K562 (cell line): ENCODE results near the gene GPRC5B.

Source experiments
- CTCF ChIP-seq, 3 experiments: IDR thresholded peaks in 2 of 3; conservative IDR thresholded peaks in 1 of 3; 2 replicates each; pipeline ENCODE4 v1.5.1; 2011 to 2012; ENCODE audit warnings: low read length in 3 of 3, mild to moderate bottlenecking in 3 of 3, control low read depth in 2 of 3, improper control_type of control experiment in 1 of 3, inconsistent platforms in 1 of 3, low read depth in 1 of 3, mixed read lengths in 1 of 3, moderate library complexity in 1 of 3; ENCODE audit not compliant: insufficient read depth in 2 of 3
- EZH2 ChIP-seq: IDR thresholded peaks from 2 replicates; pipeline ENCODE4 v1.6.1; 2012; ENCODE audit warnings: low read depth, mild to moderate bottlenecking, inconsistent platforms, low read length, borderline replicate concordance
- ILF3 ChIP-seq: fragments of 450-650 bp; IDR thresholded peaks from 2 replicates; pipeline ENCODE4 v1.6.1; 2018; ENCODE audit warnings: antibody characterized with exemption, mild to moderate bottlenecking, moderate library complexity, borderline replicate concordance
- POLR2AphosphoS5 ChIP-seq: IDR thresholded peaks from 2 replicates; pipeline ENCODE4 v1.6.1; 2011; ENCODE audit warnings: mild to moderate bottlenecking, low read depth, low read length, moderate library complexity; ENCODE audit not compliant: control insufficient read depth, insufficient read depth
- RBM22 ChIP-seq: fragments of 200-400 bp; formaldehyde crosslinking; IDR thresholded peaks from 2 replicates; pipeline ENCODE4 v1.6.1; 2018; ENCODE audit warnings: low read length, low read depth; ENCODE audit not compliant: poor library complexity, severe bottlenecking
- SPI1 ChIP-seq: IDR thresholded peaks from 2 replicates; pipeline ENCODE4 v1.6.1; 2011; ENCODE audit warnings: low read depth, low read length, control low read depth, borderline replicate concordance
- ZBED1 ChIP-seq: IDR thresholded peaks from 2 replicates; pipeline ENCODE4 v1.6.1; 2014
- ZFP30 ChIP-seq: fragments of 250-450 bp; sonication (Bioruptor Pico); IDR thresholded peaks from 2 replicates; pipeline ENCODE4 v1.8.0; 2022; ENCODE audit warnings: moderate library complexity, mild to moderate bottlenecking, inconsistent platforms, borderline replicate concordance
- ZNF274 ChIP-seq: IDR thresholded peaks from 2 replicates; pipeline ENCODE4 v1.6.1; 2011; ENCODE audit warnings: low read depth, mild to moderate bottlenecking, low read length, moderate library complexity, borderline replicate concordance
- ZZZ3 ChIP-seq: fragments of 450-650 bp; IDR thresholded peaks from 2 replicates; pipeline ENCODE4 v1.6.1; 2016; ENCODE audit warnings: antibody characterized with exemption, mild to moderate bottlenecking, moderate library complexity

- no peak for TF ChIP-seq RBM22
- no peak for TF ChIP-seq SPI1
- TF ChIP-seq ILF3: no peak
- no peak for TF ChIP-seq ZFP30
- TF ChIP-seq ZBED1: no peak
- no peak for TF ChIP-seq CTCF (IDR thresholded peaks at IDR 0.05 in 2 of 3, conservative IDR thresholded peaks at IDR 0.05 in 1 of 3; ENCODE audit: insufficient read depth in 2 of 3, low read depth in 1 of 3, low read length in 3 of 3)
- TF ChIP-seq ZZZ3: no peak
- no peak for TF ChIP-seq ZNF274
- no peak for TF ChIP-seq EZH2
- no peak for TF ChIP-seq POLR2AphosphoS5
Measured at GRCh38 chr16:19882186-19882585, 2.5 kb downstream of the GPRC5B start.
